HuH-7 (cell line): ENCODE results near the gene FKRP.
A peak's percentile ranks its signal among the peaks of the same experiment; 100 is the strongest.
"Not testable (repeated sequence)": the region's sequence is repeated elsewhere in the genome, so short reads cannot be mapped to it uniquely, and the experiment has no call there.

ENCODE experiments used
- DNase-seq: peaks from one replicate; pipeline ENCODE4 v3.0.0; 2011; ENCODE audit warnings: low spot score

Gene FKRP

GRCh38 chr19:46759817-46760333, 14.0 kb downstream of the FKRP start:
- no peak for DNase-seq

- no peak for DNase-seq
These were observed 14.5 kb downstream of the FKRP start for GRCh38 chr19:46760363-46760762.

- not testable (repeated sequence) for DNase-seq
These were observed 15.0 kb downstream of the FKRP start for GRCh38 chr19:46760897-46761296.

- no peak for DNase-seq
These were observed 15.6 kb downstream of the FKRP start for GRCh38 chr19:46761418-46761831.

GRCh38 chr19:46762245-46762890, 16.5 kb downstream of the FKRP start:
- DNase-seq: no peak

GRCh38 chr19:46764817-46765291, 19.0 kb downstream of the FKRP start:
- DNase-seq: peak; percentile 74

GRCh38 chr19:46766569-46767317, 20.9 kb downstream of the FKRP start:
- DNase-seq: no peak

GRCh38 chr19:46768746-46769145, 22.9 kb downstream of the FKRP start:
- not testable (repeated sequence) for DNase-seq

- DNase-seq: no peak
These were observed 26.5 kb downstream of the FKRP start for GRCh38 chr19:46772170-46773017.

GRCh38 chr19:46773018-46773399, 27.2 kb downstream of the FKRP start:
- DNase-seq: no peak

GRCh38 chr19:46775642-46776258, 29.9 kb downstream of the FKRP start:
- DNase-seq: no peak

- DNase-seq: no peak
These were observed 31.4 kb downstream of the FKRP start for GRCh38 chr19:46776927-46777911.

GRCh38 chr19:46777956-46778645, 32.2 kb downstream of the FKRP start:
- not testable (repeated sequence) for DNase-seq

- DNase-seq: no peak
These were observed 36.6 kb downstream of the FKRP start for GRCh38 chr19:46782355-46783019.

GRCh38 chr19:46783670-46784069, 37.8 kb downstream of the FKRP start:
- DNase-seq: no peak

- peak; percentile 86 for DNase-seq
These were observed 38.6 kb downstream of the FKRP start for GRCh38 chr19:46784262-46785053.

GRCh38 chr19:46785054-46785979, 39.5 kb downstream of the FKRP start:
- no peak for DNase-seq

- DNase-seq: no peak
These were observed 40.1 kb downstream of the FKRP start for GRCh38 chr19:46785980-46786235.
